Thyroid gland (tissue), 4 donors: Measurements from ENCODE around the gene TAS2R9. TPM values are rescaled to one million over a fixed set of nuclear protein-coding genes. Genes with fewer than 3 reads are reported as not detected.

Source experiments
- DNase-seq, 2 donors: peaks; one replicate each; pipeline ENCODE4 v3.0.0-alpha.2; 2019
- H3K27ac ChIP-seq, 3 donors: fragments of 200-600 bp; sonication (generic); 1 replicate in 2 of 3; 2 replicates in 1 of 3; pipeline ENCODE4 v1.5.1; 2016 to 2019; ENCODE audit warnings: mild to moderate bottlenecking in 1 of 3, moderate library complexity in 1 of 3
- H3K27me3 ChIP-seq: fragments of 200-600 bp; sonication (generic); one replicate; pipeline ENCODE4 v1.5.1; 2019
- H3K36me3 ChIP-seq, 2 donors: fragments of 200-600 bp; sonication (generic); one replicate each; pipeline ENCODE4 v1.5.1; 2016 to 2019
- H3K4me1 ChIP-seq, 2 donors: fragments of 200-600 bp; sonication (generic); one replicate each; pipeline ENCODE4 v1.5.1; 2017 to 2019
- H3K4me3 ChIP-seq, 3 donors: fragments of 200-600 bp; sonication (generic); replicated peaks in 1 of 3; 1 replicate in 2 of 3; 2 replicates in 1 of 3; pipeline ENCODE4 v1.5.1; 2016; ENCODE audit warnings: mild to moderate bottlenecking in 1 of 3
- H3K9me3 ChIP-seq: fragments of 200-600 bp; sonication (generic); one replicate; pipeline ENCODE4 v1.5.1; 2017
- CTCF ChIP-seq, 6 experiments: fragments of 200-600 bp in 3 of 6; fragments of 450-650 bp in 3 of 6; sonication (generic) in 3 of 6; IDR thresholded peaks; one replicate each; pipeline ENCODE4 v1.5.1; 2016 to 2019; ENCODE audit warnings: antibody characterized with exemption in 6 of 6, mild to moderate bottlenecking in 2 of 6, inconsistent platforms in 1 of 6, moderate library complexity in 1 of 6
- POLR2A ChIP-seq, 2 donors: fragments of 450-650 bp; IDR thresholded peaks; one replicate each; pipeline ENCODE4 v1.6.1; 2017; ENCODE audit warnings: antibody characterized with exemption in 2 of 2, mild to moderate bottlenecking in 2 of 2, moderate library complexity in 1 of 2
- WGBS, 2 donors: methylation state at CpG; one replicate each; pipeline ENCODE4 v1.1.5; 2017; 5-methylcytosine and 5-hydroxymethylcytosine counted together
- intact Hi-C: fragments of 100-400 bp; cut with DNase I; formaldehyde crosslinking; loops from one replicate; pipeline ENCODE4 v1.15.1; 2023
- total RNA-seq, 4 donors: library from RNA; depleted of rRNA; stranded (reverse); fragments of >200 nt; gene quantifications; one replicate each; pipeline ENCODE4 v1.2.3, GENCODE V29; 2016

TAS2R9 gene
- total RNA-seq, 4 donors from 2014 or later: not detected

- Histone ChIP-seq H3K36me3 (no peaks in the 10 kb centered on the region), H3K27ac (no peak overlapping the region), H3K4me1 (no peaks in the 10 kb centered on the region), H3K4me3 (no peak overlapping the region), H3K27me3 (no peaks in the 10 kb centered on the region), H3K9me3 (no peaks in the 10 kb centered on the region)
- WGBS, 2 donors: 34 to 67% methylated on average over 2 of the region's 2 CpGs
- intact Hi-C loops: no loop called here
- TF ChIP-seq CTCF (IDR thresholded peaks at IDR 0.05) (no peak), POLR2A (IDR thresholded peaks at IDR 0.05) (no peak)
- no peak for DNase-seq
These were observed 37.8 kb upstream of the TAS2R9 start for GRCh38 chr12:10847744-10848143.

DNA sequence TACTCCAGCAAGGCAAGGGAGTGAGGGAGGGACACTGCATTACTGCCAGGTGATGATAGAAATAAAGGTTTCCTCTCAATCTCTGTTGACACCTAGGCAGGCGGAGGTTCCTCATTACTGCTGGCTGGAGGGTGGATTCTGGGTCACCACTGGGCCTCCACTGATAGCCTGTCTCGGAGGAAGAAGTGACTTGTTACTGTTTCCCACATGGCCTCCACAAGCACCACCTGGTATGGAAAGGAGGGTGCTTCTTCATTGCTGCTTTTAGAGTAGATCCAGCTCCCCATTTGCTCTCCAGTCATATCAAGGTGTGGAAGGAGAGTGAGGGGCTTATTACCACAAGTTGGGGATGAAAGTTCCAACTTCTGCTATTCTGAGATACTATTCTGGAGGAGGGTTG is 32.9 kb upstream of the TAS2R9 start:
- Histone ChIP-seq H3K27ac (no peak overlapping the region), H3K4me3 (no peak overlapping the region), H3K27me3 (no peaks in the 10 kb centered on the region), H3K9me3 (no peaks in the 10 kb centered on the region), H3K4me1 (no peaks in the 10 kb centered on the region), H3K36me3 (no peaks in the 10 kb centered on the region)
- 95 to 100% methylated on average over 2 of the region's 2 CpGs for WGBS, 2 donors
- TF ChIP-seq CTCF (IDR thresholded peaks at IDR 0.05): no peak
- no peak for TF ChIP-seq POLR2A (IDR thresholded peaks at IDR 0.05)
- DNase-seq: no peak
- intact Hi-C loops: no loop called here

DNA sequence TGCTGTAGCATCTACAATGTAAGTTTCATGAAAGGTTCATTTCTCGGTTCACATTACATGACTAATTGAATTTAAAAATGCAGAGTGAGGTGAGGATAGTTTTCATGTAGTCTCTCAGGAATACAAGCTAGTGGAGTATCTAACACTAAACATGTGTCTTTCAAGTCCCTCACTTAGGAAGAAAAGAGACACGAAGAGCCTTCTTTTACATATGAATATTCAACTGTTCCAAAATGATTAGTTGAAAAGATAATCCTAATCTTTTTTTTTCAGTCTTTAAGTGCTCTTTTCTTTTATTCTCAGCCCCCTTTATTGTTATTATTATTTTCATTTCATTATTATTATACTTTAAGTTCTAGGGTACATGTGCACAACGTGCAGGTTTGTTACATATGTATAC is 28.5 kb upstream of the TAS2R9 start:
- no peaks in the 10 kb centered on the region for H3K9me3 ChIP-seq
- 82 to 85% methylated on average over 3 of the region's 3 CpGs for WGBS, 2 donors
- H3K4me3 ChIP-seq: no peak overlapping the region
- no peak overlapping the region for H3K27ac ChIP-seq
- DNase-seq: no peak
- no peaks in the 10 kb centered on the region for H3K4me1 ChIP-seq
- H3K36me3 ChIP-seq: no peaks in the 10 kb centered on the region
- no peak for TF ChIP-seq CTCF (IDR thresholded peaks at IDR 0.05)
- no peak for TF ChIP-seq POLR2A (IDR thresholded peaks at IDR 0.05)
- no peaks in the 10 kb centered on the region for H3K27me3 ChIP-seq
- intact Hi-C loops: no loop called here

DNA sequence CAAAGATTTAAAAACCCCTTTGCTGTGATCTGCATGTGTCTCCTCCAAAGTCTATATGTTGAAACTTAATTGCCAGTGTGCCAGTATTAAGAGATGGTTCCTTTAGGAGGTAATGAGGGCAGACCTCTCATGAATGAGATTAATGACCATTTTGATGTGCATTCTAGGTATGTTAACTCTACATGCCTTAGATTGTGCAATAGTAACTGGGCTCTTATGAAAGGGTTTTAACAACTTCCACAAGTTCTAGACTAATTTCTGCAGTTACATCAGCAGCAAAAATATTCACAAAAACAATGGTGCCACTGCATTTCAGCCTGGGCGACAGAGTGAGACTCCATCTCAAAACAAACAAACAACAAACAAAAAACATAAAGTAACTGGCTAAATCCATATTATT is 20.0 kb upstream of the TAS2R9 start:
- Histone ChIP-seq H3K4me3 (no peak overlapping the region), H3K27ac (no peak overlapping the region), H3K9me3 (no peaks in the 10 kb centered on the region), H3K27me3 (no peaks in the 10 kb centered on the region), H3K36me3 (no peaks in the 10 kb centered on the region), H3K4me1 (no peaks in the 10 kb centered on the region)
- no peak for TF ChIP-seq POLR2A (IDR thresholded peaks at IDR 0.05)
- no peak for TF ChIP-seq CTCF (IDR thresholded peaks at IDR 0.05)
- WGBS, 2 donors: 98% methylated on average over 1 of the region's 1 CpG
- intact Hi-C loops: no loop called here
- no peak for DNase-seq

DNA sequence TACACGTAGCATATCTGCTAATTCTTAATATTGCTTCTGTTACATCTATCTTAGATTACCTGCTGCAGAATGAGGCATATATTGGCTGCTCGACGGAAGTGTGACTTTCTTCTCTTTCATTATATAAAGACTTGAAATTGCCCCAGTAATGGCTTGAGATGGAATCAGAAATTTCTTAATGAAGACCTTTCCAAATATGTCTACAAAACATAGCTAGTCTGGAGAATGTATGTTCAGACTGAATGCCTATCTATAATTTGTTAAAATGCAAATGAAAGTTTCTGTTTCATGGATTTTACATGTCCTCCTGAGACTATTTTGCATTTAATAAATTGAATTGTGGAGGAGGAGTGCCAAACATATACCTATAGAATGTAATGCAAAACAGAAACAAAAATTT is 16.3 kb upstream of the TAS2R9 start, which contains the start of gene TAS2R10:
TAS2R10 (minus strand) TSS at position 101 of the 400 bp plus-strand sequence; CDS start at position 12, 89 bp downstream.
- no peak within 1 kb of the TSS for H3K27ac ChIP-seq
- no peaks in the 10 kb centered on the region for H3K36me3 ChIP-seq
- no peak within 1 kb of the TSS for H3K4me3 ChIP-seq
- intact Hi-C loops: no loop called here
- no peaks in the 10 kb centered on the region for H3K9me3 ChIP-seq
- TF ChIP-seq CTCF (IDR thresholded peaks at IDR 0.05): no peak
- TF ChIP-seq POLR2A (IDR thresholded peaks at IDR 0.05): no peak
- 89 to 93% methylated on average over 3 of the region's 3 CpGs for WGBS, 2 donors
- no peaks in the 10 kb centered on the region for H3K27me3 ChIP-seq
- no peak for DNase-seq
- H3K4me1 ChIP-seq: no peaks in the 10 kb centered on the region
